ENCODE results near the gene TTC23. TPM values are rescaled to one million over a fixed set of nuclear protein-coding genes. Genes with fewer than 3 reads are reported as not detected.
A peak's percentile ranks its signal among the peaks of the same experiment; 100 is the strongest.

TTC23 gene
- 10 to 100 TPM in 4 of 5 donors, 1 to 10 TPM in 1; 3.8 to 75.3 (median 25.0) TPM for total RNA-seq
- 10 to 100 TPM in 1 of 3 donors, 1 to 10 TPM in 2; 6.9 to 13.3 (median 7.7) TPM for polyA plus RNA-seq
- long read RNA-seq, donor 1: 0 reads
- long read RNA-seq, donor 2: 0 reads
- long read RNA-seq, donor 3: 0 reads
- long read RNA-seq, donor 4: 0 reads
- long read RNA-seq, donor 5: 0 reads
- long read RNA-seq, donor 6: 0 reads
- long read RNA-seq, donor 7, partial matches to known transcripts: 0 of 9 reads
- long read RNA-seq, donor 7, other reads (novel, unspliced or antisense): 9 of 9 reads
- long read RNA-seq, donor 8: 0 reads
- long read RNA-seq, donor 9, partial matches to known transcripts: 0 of 1 reads
- long read RNA-seq, donor 9, other reads (novel, unspliced or antisense): 0 of 1 reads
- long read RNA-seq, donor 10: 0 reads

GRCh38 chr15:99249270-99249841, at the start of gene TTC23:
TSS of gene TTC23 (minus strand) at chr15:99249581. CDS start at chr15:99228712, 20,869 bp downstream.
- intact Hi-C loops (cut with DNase I; ENCODE audit: low total_unique reads): no loop called here
- WGBS, 5 donors: 4 to 12% (median 7%) methylated on average over 14 of the region's 14 CpGs
- Histone ChIP-seq H3K36me3 (peaks cover 0 to 6% (median 3%) of the 10 kb centered on the region in 4 donors), H3K27me3 (no peaks in the 10 kb centered on the region), H3K4me1 (peaks cover 23 to 64% (median 40%) of the 10 kb centered on the region in 4 donors), H3K4me3 (peak within 1 kb of the TSS; percentile 67 to 85 (median 80)), H3K27ac (peak within 1 kb of the TSS; percentile 43 to 96 (median 92)), H3K9me3 (no peaks in the 10 kb centered on the region)
- peak in 1 of 2 donors; percentile 91 for DNase-seq
- peak in 1 of 4 donors; percentile 38 for TF ChIP-seq POLR2A (IDR thresholded peaks at IDR 0.05)
- TF ChIP-seq POLR2AphosphoS5 (IDR thresholded peaks at IDR 0.05): peak; percentile 22 to 53 (median 37)
- no peak for TF ChIP-seq EP300 (IDR thresholded peaks at IDR 0.05)
- TF ChIP-seq CTCF (IDR thresholded peaks at IDR 0.05): no peak

- Histone ChIP-seq H3K36me3 (peaks cover 0 to 14% (median 12%) of the 10 kb centered on the region in 4 donors), H3K27me3 (no peaks in the 10 kb centered on the region), H3K9me3 (no peaks in the 10 kb centered on the region), H3K4me3 (no peak overlapping the region), H3K4me1 (peaks cover 0 to 8% (median 3%) of the 10 kb centered on the region in 4 donors), H3K27ac (peak overlapping the region in 1 of 5 donors; percentile 2)
- intact Hi-C loops (cut with DNase I; ENCODE audit: low total_unique reads): no loop called here
- WGBS, 5 donors: 75 to 93% (median 86%) methylated on average over 2 of the region's 2 CpGs
- DNase-seq: no peak
- TF ChIP-seq POLR2A (IDR thresholded peaks at IDR 0.05) (no peak), CTCF (IDR thresholded peaks at IDR 0.05) (no peak), EP300 (IDR thresholded peaks at IDR 0.05) (no peak), POLR2AphosphoS5 (IDR thresholded peaks at IDR 0.05) (no peak)
Observed at GRCh38 chr15:99296386-99296785, 47.0 kb upstream of the TTC23 start.

- H3K4me3 ChIP-seq: no peak overlapping the region
- intact Hi-C loops (cut with DNase I; ENCODE audit: low total_unique reads): no loop called here
- no peaks in the 10 kb centered on the region for H3K27me3 ChIP-seq
- peaks cover 0 to 8% (median 3%) of the 10 kb centered on the region in 4 donors for H3K4me1 ChIP-seq
- no peaks in the 10 kb centered on the region for H3K9me3 ChIP-seq
- no peak for TF ChIP-seq CTCF (IDR thresholded peaks at IDR 0.05)
- no peak for TF ChIP-seq POLR2A (IDR thresholded peaks at IDR 0.05)
- TF ChIP-seq EP300 (IDR thresholded peaks at IDR 0.05): no peak
- no peak for TF ChIP-seq POLR2AphosphoS5 (IDR thresholded peaks at IDR 0.05)
- DNase-seq: no peak
- H3K27ac ChIP-seq: peak overlapping the region in 1 of 5 donors; percentile 2
- peaks cover 0 to 19% (median 14%) of the 10 kb centered on the region in 4 donors for H3K36me3 ChIP-seq
Observed at GRCh38 chr15:99295840-99296239, 46.5 kb upstream of the TTC23 start.

GRCh38 chr15:99291643-99292042, 42.3 kb upstream of the TTC23 start:
- no peak overlapping the region for H3K4me3 ChIP-seq
- H3K27me3 ChIP-seq: no peaks in the 10 kb centered on the region
- H3K9me3 ChIP-seq: no peaks in the 10 kb centered on the region
- no peak for TF ChIP-seq POLR2A (IDR thresholded peaks at IDR 0.05)
- no peak for TF ChIP-seq EP300 (IDR thresholded peaks at IDR 0.05)
- no peak for TF ChIP-seq CTCF (IDR thresholded peaks at IDR 0.05)
- TF ChIP-seq POLR2AphosphoS5 (IDR thresholded peaks at IDR 0.05): no peak
- H3K4me1 ChIP-seq: no peaks in the 10 kb centered on the region
- H3K27ac ChIP-seq: no peak overlapping the region
- H3K36me3 ChIP-seq: peaks cover 0 to 31% (median 20%) of the 10 kb centered on the region in 4 donors
- intact Hi-C loops (cut with DNase I; ENCODE audit: low total_unique reads): no loop called here
- no peak for DNase-seq
